LNCaP clone FGC (cell line): ENCODE measurements around the gene ELMOD1.

Experiments used
- DNase-seq: peaks from one replicate; pipeline ENCODE4 v3.0.0-alpha.2; 2011; ENCODE audit warnings: low read depth
- H3K4me3 ChIP-seq: 2 replicates; pipeline ENCODE4 v1.5.1; 2011; ENCODE audit warnings: mild to moderate bottlenecking, low read depth, low read length, control low read depth
- TF ChIP-seq, protein P1 (sequence below): IDR thresholded peaks from 2 replicates; pipeline ENCODE4 v1.5.1; 2012; ENCODE audit warnings: mild to moderate bottlenecking; ENCODE audit not compliant: control insufficient read depth, insufficient read depth; ENCODE audit errors: extremely low read depth

ELMOD1 gene

DNA sequence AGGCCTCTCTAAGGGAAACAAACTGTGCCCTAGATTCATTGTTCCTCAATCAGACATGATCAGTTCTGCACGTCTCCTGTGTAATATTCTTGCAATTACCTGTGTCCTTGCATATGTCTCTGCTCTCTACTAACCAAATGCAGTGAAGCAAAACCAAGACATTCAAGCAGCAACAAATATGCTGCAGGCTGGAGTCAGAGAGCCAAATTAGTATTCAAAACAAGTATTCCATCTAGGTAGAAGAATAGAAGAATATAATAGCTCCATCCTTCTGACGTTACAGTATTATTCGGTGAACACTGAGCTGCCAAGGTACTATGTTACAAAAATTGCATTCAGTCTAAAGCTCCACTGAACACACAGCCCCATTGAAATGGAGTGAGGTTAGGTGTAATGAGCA lies 69.1 kb downstream of the ELMOD1 start:
- H3K4me3 ChIP-seq = no peak overlapping the region
- no peak for DNase-seq
- TF ChIP-seq, protein P1, sequence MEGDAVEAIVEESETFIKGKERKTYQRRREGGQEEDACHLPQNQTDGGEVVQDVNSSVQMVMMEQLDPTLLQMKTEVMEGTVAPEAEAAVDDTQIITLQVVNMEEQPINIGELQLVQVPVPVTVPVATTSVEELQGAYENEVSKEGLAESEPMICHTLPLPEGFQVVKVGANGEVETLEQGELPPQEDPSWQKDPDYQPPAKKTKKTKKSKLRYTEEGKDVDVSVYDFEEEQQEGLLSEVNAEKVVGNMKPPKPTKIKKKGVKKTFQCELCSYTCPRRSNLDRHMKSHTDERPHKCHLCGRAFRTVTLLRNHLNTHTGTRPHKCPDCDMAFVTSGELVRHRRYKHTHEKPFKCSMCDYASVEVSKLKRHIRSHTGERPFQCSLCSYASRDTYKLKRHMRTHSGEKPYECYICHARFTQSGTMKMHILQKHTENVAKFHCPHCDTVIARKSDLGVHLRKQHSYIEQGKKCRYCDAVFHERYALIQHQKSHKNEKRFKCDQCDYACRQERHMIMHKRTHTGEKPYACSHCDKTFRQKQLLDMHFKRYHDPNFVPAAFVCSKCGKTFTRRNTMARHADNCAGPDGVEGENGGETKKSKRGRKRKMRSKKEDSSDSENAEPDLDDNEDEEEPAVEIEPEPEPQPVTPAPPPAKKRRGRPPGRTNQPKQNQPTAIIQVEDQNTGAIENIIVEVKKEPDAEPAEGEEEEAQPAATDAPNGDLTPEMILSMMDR = no peak

DNA sequence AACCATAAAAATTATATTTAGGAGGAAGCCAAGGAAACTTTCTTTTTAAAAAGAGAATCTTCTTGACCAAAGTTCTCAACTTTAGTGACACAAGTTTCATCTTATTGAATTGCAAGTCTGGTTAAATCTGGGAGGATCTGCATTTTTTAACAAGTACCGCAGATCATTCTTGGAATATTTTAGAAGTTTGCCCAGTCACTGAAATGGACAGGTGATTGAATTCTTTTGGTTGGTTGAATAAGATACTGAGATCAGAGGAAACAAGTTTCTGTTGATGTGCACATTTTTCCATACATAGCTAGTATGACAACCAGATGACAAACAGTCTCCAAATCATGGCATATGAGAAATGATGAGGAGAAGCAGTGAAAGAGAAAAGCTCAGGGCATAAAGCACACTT lies 70.7 kb downstream of the ELMOD1 start:
- TF ChIP-seq, protein P1 = no peak
- DNase-seq = no peak

DNA sequence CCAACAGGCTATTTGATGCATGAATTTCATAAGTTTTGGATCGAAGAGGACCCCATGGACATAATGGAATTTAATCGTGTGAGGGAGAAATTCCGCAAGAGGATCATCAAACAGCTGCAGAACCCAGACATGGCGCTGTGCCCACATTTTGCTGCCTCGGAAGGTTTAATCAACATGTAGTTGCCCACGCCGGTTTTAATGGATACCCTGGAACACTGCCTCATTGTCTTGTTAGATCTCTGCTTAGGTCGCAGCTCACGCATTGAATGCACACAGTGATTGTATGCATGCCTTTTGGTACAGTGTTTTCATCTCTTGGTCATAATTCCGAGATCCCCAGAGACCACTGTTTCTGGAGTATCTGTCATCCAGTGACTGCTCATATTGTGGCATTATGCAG lies 74.1 kb downstream of the ELMOD1 start:
- DNase-seq = no peak
- TF ChIP-seq, protein P1 = no peak
- H3K4me3 ChIP-seq = no peak overlapping the region

More for the DNA sequence above, 70.7 kb downstream of the ELMOD1 start:
- H3K4me3 ChIP-seq = no peak overlapping the region

DNA sequence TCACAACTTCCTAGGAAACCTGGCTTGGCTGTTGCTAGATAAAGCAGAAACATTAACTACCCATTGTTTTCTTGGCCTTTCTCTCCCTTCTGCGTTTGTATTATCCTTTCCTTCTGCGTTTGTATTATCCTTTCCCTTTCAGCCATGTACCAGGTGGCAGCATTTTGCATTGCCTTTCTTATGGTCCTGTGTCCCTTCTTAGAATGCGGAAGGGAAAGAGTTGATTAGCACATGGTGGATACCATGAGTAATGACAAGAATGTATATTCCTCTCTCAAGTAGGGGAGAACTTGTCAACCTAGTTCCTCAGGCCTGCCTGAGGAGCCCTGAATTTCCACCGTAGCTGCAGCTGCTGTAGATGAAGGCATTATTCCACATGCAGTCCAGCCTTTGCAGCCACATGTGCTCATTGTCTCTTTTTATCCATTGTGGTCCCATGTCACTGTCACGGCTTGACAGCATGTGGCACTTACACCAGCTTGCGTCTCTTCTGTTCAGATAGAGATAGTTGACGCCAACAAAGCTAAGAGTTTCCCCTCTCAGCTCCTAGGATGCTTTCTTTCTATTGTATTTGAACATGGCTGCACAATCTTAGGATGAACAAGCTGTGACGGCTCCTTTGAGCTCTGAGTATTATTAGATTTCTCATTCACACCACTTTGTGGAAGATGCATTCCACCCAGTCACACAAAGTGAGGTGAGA lies 76.1 kb downstream of the ELMOD1 start:
- TF ChIP-seq, protein P1 = no peak
- DNase-seq = no peak
- no peak overlapping the region for H3K4me3 ChIP-seq

DNA sequence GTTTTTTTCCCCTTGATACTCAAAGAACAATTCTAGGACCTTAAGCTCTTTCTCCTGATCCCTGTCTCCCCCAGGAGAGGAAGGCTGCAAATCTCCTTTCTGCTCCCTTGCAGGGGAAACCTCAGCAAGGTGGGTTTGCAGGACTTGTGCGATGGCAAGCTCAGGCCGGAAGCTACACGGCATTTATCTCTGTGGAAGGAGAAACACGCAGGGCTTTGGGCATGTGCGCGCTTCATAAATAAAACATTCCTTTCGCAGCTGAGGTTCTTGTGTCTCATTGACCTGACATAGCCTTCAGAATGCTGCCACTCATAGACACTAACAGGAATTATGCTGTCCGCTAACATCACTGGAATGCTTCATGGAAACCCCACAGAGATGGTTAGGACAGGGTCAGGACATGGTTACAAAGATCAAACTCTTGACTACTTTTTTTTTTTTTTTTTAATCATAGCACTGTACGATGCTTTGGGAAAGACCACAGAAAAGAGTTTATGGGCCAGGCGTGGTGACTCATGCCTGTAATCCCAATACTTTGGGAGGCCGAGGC lies 78.3 kb downstream of the ELMOD1 start:
- no peak for DNase-seq
- no peak overlapping the region for H3K4me3 ChIP-seq
- TF ChIP-seq, protein P1 = no peak

DNA sequence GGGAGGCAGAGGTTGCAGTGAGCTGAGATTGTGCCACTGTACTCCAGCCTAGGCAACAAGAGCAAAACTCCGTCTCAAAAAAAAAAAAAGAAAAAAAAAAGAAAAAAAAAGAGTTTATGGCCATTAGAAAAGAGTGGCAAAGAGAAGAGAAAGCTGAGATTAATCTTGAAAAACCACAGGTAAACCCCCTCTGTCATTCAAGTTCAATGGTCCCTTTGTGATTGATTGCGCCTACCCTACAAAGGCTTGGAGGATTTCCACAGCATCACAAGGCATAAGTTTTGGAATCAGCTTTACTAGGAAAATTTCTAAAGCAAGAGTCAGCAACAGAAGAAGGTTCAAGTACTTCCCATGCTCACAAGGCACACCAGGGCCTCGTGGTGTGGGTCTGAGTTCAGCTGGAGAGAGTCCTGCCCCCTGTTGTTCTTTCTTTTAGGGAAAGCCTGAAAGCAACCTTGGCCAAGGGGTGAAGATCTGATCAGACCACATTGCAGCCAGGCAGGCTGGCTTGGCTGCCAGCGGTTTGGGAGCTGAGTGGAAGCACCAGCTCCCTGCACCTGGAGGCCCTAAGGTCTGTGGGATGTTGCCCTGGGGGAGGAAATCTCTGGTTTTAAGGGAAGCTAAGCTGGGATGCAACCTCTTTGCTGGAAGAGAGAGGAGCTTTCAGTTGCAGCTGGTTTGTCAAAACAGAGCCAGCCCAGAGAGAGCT lies 79.1 kb downstream of the ELMOD1 start:
- TF ChIP-seq, protein P1 = no peak
- no peak overlapping the region for H3K4me3 ChIP-seq
- no peak for DNase-seq
